GM18508 (cell line): ENCODE measurements around the gene TMEM243.
"Not testable (repeated sequence)": the region's sequence is repeated elsewhere in the genome, so short reads cannot be mapped to it uniquely, and the experiment has no call there.

Experiments used
- ATAC-seq: cut with Tn5 transposase; IDR thresholded peaks from one replicate; pipeline ENCODE4 v1.9.1; 2021; ENCODE audit warnings: moderate number of reproducible peaks; ENCODE audit not compliant: insufficient read depth, unreplicated experiment

Gene TMEM243

GRCh38 chr7:87219545-87220025 is at the start of gene TMEM243:
TMEM243 (minus strand) TSS chr7:87219732; CDS start chr7:87219503, 229 bp downstream.
- ATAC-seq = peak; percentile 27

DNA sequence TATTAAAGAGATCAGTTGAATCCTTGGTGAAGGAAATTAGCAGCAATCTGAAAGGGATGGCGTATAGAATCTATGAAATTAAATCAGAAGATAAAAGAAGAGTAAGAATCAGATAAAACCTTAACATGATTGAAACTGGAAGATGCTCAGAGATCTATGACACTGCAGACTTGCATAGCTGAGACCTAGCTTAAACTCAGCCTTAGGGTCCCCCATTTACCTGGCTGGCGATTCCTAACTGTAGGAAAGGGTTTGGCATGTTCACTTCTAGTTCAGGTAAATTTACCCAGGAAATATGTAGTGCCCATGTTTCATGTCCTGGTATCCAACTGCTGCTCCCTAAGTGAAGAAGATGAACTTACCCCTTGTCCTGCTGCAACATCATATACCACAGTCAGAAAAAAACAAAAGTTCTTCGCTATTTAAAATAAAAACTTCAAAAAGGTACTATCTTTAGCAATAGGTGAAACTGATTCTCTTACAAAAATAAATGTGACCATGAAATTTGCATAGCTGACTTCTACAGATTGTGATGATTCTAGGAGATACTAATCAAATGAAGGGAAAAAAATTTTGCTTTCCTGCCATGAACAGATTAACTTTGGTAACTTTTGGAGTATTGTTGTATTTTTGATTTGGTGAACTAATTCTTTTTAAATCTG is 47.8 kb upstream of the TMEM243 start:
- ATAC-seq = no peak

- ATAC-seq = no peak
Observed at GRCh38 chr7:87263537-87263936, 44.0 kb upstream of the TMEM243 start.

DNA sequence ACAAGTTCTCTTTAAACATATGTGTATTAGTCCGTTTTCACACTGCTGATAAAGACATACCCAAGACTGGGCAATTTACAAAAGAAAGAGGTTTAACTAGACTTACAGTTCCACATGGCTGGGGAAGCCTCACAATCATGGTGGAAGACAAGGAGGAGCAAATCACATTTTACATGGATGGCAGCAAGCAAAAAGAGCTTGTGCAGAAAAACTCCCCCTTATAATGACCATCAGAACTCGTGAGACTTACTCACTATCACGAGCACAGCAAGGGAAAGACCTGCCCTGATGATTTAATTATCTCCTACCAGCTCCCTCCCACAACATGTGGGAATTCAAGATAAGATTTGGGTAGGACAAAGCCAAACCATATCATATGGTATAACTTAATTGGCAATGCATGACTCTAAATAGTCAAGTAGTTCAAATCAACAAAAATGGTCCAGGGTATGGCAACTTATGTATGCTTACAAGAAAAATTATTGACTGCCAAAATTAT is 34.1 kb upstream of the TMEM243 start:
- ATAC-seq = no peak

DNA sequence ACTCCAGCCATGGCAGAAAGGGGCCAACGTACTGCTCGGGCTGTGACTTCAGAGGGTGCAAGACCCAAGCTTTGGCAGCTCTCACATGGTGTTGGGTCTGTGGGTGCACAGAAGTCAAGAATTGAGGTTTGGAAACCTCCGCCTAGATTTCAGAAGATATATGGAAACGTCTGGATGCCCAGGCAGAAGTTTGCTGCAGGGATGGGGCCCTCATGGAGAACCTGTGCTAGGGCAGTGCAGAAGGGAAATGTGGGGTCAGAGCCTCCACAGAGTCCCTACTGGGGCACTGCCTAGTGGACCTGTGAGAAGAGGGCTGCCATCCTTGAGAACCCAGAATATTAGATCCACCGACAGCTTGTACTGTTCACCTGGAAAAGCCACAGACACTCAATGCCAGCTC is 26.1 kb upstream of the TMEM243 start:
- ATAC-seq = not testable (repeated sequence)

- not testable (repeated sequence) for ATAC-seq
Observed at GRCh38 chr7:87238464-87239051, 19.0 kb upstream of the TMEM243 start.

DNA sequence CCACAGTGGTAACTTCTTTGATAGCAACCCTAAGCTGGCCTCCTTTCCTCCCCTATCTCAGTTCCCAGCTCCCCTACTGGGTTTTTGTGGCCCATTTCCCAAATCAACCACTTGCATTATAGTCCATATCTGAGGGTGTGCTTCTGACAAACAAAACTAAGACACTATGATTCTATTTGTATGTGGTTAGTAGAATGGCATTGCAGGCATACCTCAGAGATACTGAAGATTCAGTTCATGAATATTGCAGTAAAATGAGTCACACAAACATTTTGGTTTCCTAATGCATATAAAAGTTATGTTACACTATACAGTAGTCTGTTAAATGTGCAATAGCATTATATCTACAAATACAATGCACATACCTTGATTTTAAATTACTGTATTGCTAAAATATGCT is 15.4 kb upstream of the TMEM243 start:
- ATAC-seq = no peak

- ATAC-seq = no peak
Observed at GRCh38 chr7:87231711-87232110, 12.2 kb upstream of the TMEM243 start.

DNA sequence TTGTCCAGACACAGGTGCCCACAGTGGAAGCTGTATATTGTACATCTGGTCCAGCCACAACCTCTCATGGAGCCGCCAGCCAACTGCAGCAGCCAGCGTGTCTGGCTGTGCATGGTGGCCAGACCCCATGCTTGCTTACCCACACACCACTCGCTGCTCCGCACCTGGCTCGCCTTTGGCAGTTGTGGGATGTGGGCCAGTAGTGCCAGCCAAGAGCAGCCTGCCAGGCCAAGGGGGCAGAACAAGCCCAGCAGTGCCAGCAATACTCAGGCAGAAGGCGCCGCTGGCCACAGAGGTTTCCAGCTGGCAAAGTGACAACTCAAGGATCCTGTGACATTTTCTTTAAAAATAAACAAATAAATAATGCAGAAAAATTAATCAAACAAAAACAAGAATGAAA is 11.7 kb upstream of the TMEM243 start:
- ATAC-seq = no peak

GRCh38 chr7:87226495-87226894 is 7.0 kb upstream of the TMEM243 start:
- no peak for ATAC-seq

- ATAC-seq = no peak
Observed at GRCh38 chr7:87225696-87226095, 6.2 kb upstream of the TMEM243 start.

- ATAC-seq = no peak
Observed at GRCh38 chr7:87223666-87224065, 4.1 kb upstream of the TMEM243 start.

DNA sequence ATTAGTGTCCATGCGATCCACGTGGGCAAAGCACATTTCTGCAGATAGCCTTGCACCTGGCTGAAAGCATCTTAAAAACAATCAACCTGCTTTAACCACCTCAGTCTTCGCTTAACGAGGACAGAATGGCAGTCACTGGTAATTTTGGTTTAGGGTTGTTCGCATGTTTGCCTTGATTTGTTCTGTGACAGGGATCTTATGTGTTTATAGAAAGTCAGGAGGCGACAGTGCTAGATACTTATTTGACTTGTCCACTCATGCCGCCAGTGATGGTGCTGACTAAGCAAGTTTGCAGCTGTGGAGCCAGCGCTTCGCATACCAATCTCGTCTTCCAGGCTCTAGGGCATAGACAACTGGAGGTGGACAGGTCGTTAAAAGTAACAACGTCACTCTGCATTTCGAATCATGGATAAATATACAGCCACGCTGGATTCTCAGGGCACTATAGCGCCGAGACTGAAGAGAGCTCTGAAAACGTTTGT is 1.2 kb upstream of the TMEM243 start:
- ATAC-seq = no peak

- ATAC-seq = peak; percentile 14
Observed at GRCh38 chr7:87220026-87220733, 648 bp upstream of the TMEM243 start.

DNA sequence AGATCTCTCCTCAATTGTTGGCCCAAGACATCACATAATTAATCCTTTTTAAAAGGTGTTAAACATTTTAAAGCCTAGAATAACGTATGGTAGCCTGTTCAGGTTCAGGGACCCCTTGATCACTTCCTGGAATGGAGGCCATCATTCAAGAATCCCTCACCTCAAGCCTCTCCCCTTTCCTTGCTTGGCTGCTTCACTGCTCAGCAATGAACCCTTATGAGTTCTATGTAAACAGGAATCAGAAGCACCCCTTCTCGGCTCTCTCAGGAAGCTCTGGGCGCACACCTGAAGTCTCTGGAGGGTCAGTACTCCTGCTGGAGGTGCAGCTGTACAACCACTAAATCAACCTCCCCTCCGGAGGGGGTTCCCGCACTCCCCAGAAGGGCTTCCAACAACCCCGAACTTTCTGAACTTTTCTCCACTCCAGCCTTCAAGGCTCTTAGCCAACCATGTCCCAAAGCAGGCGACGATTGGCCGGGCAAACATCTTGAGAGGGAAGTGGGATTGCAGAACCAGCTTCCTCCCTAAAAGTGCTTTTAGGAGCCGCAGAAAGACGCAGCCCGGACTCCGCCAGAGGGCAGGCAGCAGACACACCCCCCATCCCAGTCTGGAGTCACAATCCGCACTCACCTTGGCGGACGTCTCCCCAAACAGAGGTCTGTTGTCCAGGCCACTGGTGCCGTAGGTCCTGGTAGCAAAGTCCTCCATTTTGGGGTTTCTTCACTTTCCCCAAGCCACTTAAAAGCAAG is 562 bp downstream of the TMEM243 start:
- ATAC-seq = no peak

GRCh38 chr7:87217983-87218653 is 1.4 kb downstream of the TMEM243 start:
- no peak for ATAC-seq

GRCh38 chr7:87216701-87217508 is 2.6 kb downstream of the TMEM243 start:
- ATAC-seq = peak; percentile 46

DNA sequence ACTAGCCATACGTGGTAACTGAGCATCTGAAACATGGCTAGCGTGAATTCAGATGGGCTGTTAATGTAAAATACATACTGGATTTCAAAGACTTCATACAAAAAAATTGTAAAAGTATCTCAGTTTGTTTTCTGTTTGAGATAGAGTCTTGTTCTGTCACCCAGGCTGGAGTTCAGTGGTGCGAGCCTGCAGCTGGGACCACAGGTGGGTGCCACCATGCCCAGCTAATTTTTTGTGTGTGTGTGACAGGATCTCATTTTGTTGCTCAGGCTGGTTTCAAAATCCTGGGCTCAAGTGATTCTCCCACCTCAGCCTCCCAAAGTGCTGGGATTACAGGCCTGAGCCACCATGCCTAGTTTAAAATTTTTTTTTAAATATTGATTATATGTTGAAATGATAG is 4.5 kb downstream of the TMEM243 start:
- no peak for ATAC-seq

GRCh38 chr7:87213811-87214210 is 5.7 kb downstream of the TMEM243 start:
- no peak for ATAC-seq
